OCI-LY1 (cell line): ENCODE data around the gene ANXA2R.
"Not testable (repeated sequence)": the region's sequence is repeated elsewhere in the genome, so short reads cannot be mapped to it uniquely, and the experiment has no call there.

ENCODE experiments used
- H2AFZ ChIP-seq: fragments of 200-600 bp; sonication (generic), shearing (Covaris generic); 2 replicates; pipeline ENCODE4 v1.6.0; 2014; ENCODE audit warnings: antibody characterized with exemption, mild to moderate bottlenecking, low read length
- H3F3A ChIP-seq: fragments of 200-600 bp; sonication (generic), shearing (Covaris generic); 2 replicates; pipeline ENCODE4 v1.6.0; 2014; ENCODE audit warnings: mild to moderate bottlenecking, antibody characterized with exemption, low read length, moderate library complexity; ENCODE audit not compliant: insufficient read depth
- H3K27ac ChIP-seq: fragments of 200-600 bp; sonication (generic); 2 replicates; pipeline ENCODE4 v1.5.1; 2014; ENCODE audit warnings: low read length, mixed run types, mild to moderate bottlenecking, low read depth; ENCODE audit not compliant: poor library complexity, severe bottlenecking
- H3K27me3 ChIP-seq: fragments of 200-600 bp; sonication (generic); 2 replicates; pipeline ENCODE4 v1.6.0; 2014; ENCODE audit warnings: antibody characterized with exemption, mild to moderate bottlenecking, low read length, moderate library complexity; ENCODE audit not compliant: insufficient read depth
- H3K36me3 ChIP-seq: fragments of 200-600 bp; sonication (generic); 2 replicates; pipeline ENCODE4 v1.6.1; 2014; ENCODE audit warnings: mild to moderate bottlenecking, antibody characterized with exemption, low read length, moderate library complexity, mixed read lengths; ENCODE audit not compliant: insufficient read depth
- H3K4me1 ChIP-seq: fragments of 200-600 bp; sonication (generic); 2 replicates; pipeline ENCODE4 v1.5.1; 2014; ENCODE audit warnings: mild to moderate bottlenecking, low read length, moderate library complexity; ENCODE audit not compliant: insufficient read depth, severe bottlenecking
- H3K4me2 ChIP-seq: fragments of 200-600 bp; sonication (generic), shearing (Covaris generic); 2 replicates; pipeline ENCODE4 v1.6.1; 2014; ENCODE audit warnings: low read length
- H3K4me3 ChIP-seq: fragments of 200-600 bp; sonication (generic); 2 replicates; pipeline ENCODE4 v1.5.1; 2014; ENCODE audit warnings: low read length, low read depth, mild to moderate bottlenecking, mixed read lengths; ENCODE audit not compliant: poor library complexity, severe bottlenecking
- H3K79me2 ChIP-seq: fragments of 200-600 bp; shearing (Covaris generic); 2 replicates; pipeline ENCODE4 v1.6.1; 2016; ENCODE audit warnings: mixed run types, low read length, mixed read lengths; ENCODE audit not compliant: insufficient read depth
- H3K9ac ChIP-seq: fragments of 200-600 bp; sonication (generic), shearing (Covaris generic); 2 replicates; pipeline ENCODE4 v1.6.1; 2014; ENCODE audit warnings: mild to moderate bottlenecking, low read length, mixed read lengths
- H3K9me2 ChIP-seq: fragments of 200-600 bp; sonication (generic), shearing (Covaris generic); 2 replicates; pipeline ENCODE4 v1.6.1; 2014; ENCODE audit warnings: low read depth, mild to moderate bottlenecking, low read length, mixed read lengths
- H3K9me3 ChIP-seq: fragments of 200-600 bp; shearing (Covaris generic); 2 replicates; pipeline ENCODE4 v1.6.1; 2014; ENCODE audit warnings: low read length, mixed read lengths
- H4K20me1 ChIP-seq: fragments of 200-600 bp; sonication (generic), shearing (Covaris generic); 2 replicates; pipeline ENCODE4 v1.6.0; 2016; ENCODE audit warnings: mild to moderate bottlenecking, low read length; ENCODE audit not compliant: insufficient read depth
- EZH2 ChIP-seq: fragments of 200-600 bp; sonication (generic), shearing (Covaris generic); IDR thresholded peaks from 2 replicates; pipeline ENCODE4 v1.8.0; 2017; ENCODE audit warnings: borderline replicate concordance, mixed run types, mild to moderate bottlenecking, antibody characterized with exemption, low read length, moderate library complexity, mixed read lengths
- TF ChIP-seq, protein P1 (sequence below): fragments of 200-600 bp; sonication (generic), shearing (Covaris generic); IDR thresholded peaks from 2 replicates; pipeline ENCODE4 v1.5.1; 2017; ENCODE audit warnings: mild to moderate bottlenecking, antibody characterized with exemption, low read length, moderate library complexity, mixed read lengths

The ANXA2R gene, protein sequence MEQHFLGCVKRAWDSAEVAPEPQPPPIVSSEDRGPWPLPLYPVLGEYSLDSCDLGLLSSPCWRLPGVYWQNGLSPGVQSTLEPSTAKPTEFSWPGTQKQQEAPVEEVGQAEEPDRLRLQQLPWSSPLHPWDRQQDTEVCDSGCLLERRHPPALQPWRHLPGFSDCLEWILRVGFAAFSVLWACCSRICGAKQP

DNA sequence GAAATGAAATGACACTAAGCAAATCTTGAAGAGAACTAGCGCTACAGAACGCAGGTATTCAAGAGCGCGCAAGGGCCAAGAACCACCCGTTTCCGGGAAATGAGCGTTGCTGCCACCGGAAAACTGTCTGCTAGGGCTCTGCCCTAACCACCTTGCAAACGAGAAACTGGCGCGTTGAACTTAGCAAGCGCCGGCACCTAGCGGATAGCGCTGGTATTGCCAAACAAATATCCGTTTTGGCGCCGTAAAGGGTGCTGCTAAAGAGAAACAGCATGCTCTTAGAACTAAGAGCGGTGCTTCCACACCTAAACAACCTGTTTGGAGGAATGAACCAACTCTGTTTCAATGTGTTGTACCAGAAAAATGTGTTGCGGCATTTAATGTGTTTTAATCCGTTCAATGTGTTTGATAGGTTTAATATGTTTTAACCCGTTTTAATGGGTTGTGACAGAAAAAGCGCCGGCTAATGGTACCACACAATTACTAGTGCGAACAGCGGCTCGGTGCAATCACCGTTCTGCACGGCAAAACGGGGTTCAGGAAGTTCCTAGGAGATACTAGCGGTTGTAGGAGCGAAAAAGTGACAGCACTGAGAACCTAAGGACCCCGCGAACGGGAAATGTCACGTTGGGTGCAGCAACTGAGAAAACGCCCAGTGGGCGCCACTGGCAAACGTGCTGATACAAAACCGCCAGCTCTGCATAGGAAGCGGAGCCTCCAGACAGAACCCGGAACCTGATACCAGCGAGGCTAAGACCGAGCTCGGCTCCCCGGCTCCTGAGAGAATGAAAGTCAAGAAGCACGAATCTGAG, at the start of gene ANXA2R:
Gene ANXA2R, minus strand, starts transcription at position 33 of the 812 bp plus-strand sequence. CDS start 273 bp downstream, outside the sequence.
- H3K27me3 ChIP-seq, result no peaks in the 10 kb centered on the region
- H3K4me3 ChIP-seq, result peak within 1 kb of the TSS; percentile 68
- peaks cover 50% of the 10 kb centered on the region for H3K4me1 ChIP-seq
- peak within 1 kb of the TSS; percentile 95 for H3K27ac ChIP-seq
- H3K9ac ChIP-seq, result peak within 1 kb of the TSS; percentile 82
- no peaks in the 10 kb centered on the region for H3K9me2 ChIP-seq
- no peaks in the 10 kb centered on the region for H3K36me3 ChIP-seq
- H3F3A ChIP-seq, result peaks cover 5% of the 10 kb centered on the region
- TF ChIP-seq, protein P1, sequence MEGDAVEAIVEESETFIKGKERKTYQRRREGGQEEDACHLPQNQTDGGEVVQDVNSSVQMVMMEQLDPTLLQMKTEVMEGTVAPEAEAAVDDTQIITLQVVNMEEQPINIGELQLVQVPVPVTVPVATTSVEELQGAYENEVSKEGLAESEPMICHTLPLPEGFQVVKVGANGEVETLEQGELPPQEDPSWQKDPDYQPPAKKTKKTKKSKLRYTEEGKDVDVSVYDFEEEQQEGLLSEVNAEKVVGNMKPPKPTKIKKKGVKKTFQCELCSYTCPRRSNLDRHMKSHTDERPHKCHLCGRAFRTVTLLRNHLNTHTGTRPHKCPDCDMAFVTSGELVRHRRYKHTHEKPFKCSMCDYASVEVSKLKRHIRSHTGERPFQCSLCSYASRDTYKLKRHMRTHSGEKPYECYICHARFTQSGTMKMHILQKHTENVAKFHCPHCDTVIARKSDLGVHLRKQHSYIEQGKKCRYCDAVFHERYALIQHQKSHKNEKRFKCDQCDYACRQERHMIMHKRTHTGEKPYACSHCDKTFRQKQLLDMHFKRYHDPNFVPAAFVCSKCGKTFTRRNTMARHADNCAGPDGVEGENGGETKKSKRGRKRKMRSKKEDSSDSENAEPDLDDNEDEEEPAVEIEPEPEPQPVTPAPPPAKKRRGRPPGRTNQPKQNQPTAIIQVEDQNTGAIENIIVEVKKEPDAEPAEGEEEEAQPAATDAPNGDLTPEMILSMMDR, result peak; percentile 69
- no peak for TF ChIP-seq EZH2
- no peaks in the 10 kb centered on the region for H3K9me3 ChIP-seq
- peak within 1 kb of the TSS; percentile 72 for H2AFZ ChIP-seq
- H4K20me1 ChIP-seq, result no peaks in the 10 kb centered on the region
- peak within 1 kb of the TSS; percentile 93 for H3K4me2 ChIP-seq
- H3K79me2 ChIP-seq, result no peaks in the 10 kb centered on the region

DNA sequence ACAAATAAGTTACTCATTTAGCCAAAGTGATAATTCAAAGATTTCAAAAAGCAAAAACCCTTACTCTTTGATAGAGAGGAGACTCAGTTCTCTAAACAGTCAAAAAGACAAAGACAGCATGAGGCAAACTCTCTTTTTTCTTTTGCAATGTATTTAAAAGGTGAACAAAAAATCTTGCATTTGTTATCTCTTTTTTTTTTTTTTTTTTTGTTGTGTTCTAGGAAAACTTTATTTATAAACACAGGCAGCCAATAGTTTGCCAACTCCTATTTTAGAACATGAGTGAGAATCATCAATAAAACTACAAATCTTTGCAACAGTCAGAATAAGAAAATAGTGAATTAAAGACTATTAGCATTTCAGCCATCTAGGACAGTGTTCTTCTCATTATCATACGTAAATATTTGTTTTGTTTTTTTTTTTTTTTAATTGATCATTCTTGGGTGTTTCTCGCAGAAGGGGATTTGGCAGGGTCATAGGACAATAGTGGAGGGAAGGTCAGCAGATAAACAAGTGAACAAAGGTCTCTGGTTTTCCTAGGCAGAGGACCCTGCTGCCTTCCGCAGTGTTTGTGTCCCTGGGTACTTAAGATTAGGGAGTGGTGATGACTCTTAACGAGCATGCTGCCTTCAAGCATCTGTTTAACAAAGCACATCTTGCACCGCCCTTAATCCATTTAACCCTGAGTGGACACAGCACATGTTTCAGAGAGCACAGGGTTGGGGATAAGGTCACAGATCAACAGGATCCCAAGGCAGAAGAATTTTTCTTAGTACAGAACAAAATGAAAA, 46.2 kb upstream of the ANXA2R start:
- H3F3A ChIP-seq, H3K79me2 ChIP-seq, H3K4me2 ChIP-seq, H2AFZ ChIP-seq, H3K4me1 ChIP-seq, H3K9me2 ChIP-seq, H3K9me3 ChIP-seq, H3K9ac ChIP-seq, H4K20me1 ChIP-seq, H3K27me3 ChIP-seq, H3K27ac ChIP-seq, H3K36me3 ChIP-seq, H3K4me3 ChIP-seq: not testable (repeated sequence)

DNA sequence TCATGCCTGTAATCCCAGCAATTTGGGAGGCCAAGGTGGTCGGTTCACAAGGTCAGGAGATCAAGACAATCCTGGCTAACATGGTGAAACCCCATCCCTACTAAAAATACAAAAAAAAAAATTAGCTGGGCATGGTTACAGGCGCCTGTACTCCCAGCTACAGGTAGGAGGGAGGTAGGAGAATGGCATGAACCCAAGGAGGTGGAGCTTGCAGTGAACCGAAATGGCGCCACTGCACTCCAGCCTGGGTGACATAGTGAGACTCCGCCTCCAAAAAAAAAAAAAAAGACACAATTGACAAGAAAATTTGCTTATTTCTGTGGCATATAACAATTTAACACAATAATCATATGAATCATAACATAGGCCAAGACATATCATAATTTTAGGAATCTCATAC, 45.3 kb upstream of the ANXA2R start:
- no peaks in the 10 kb centered on the region for H3K4me1 ChIP-seq
- H3K4me3 ChIP-seq, result no peak overlapping the region
- peaks cover 5% of the 10 kb centered on the region for H3K9me3 ChIP-seq
- no peak overlapping the region for H2AFZ ChIP-seq
- H3K27me3 ChIP-seq, result no peaks in the 10 kb centered on the region
- TF ChIP-seq, protein P1, result no peak
- no peak for TF ChIP-seq EZH2
- no peaks in the 10 kb centered on the region for H3F3A ChIP-seq
- no peaks in the 10 kb centered on the region for H3K79me2 ChIP-seq
- no peak overlapping the region for H3K4me2 ChIP-seq
- H3K9me2 ChIP-seq, result no peaks in the 10 kb centered on the region
- H3K9ac ChIP-seq, result no peak overlapping the region
- no peaks in the 10 kb centered on the region for H4K20me1 ChIP-seq
- H3K27ac ChIP-seq, result no peak overlapping the region
- H3K36me3 ChIP-seq, result peaks cover 5% of the 10 kb centered on the region; the same call in 1 of the 2 replicates

DNA sequence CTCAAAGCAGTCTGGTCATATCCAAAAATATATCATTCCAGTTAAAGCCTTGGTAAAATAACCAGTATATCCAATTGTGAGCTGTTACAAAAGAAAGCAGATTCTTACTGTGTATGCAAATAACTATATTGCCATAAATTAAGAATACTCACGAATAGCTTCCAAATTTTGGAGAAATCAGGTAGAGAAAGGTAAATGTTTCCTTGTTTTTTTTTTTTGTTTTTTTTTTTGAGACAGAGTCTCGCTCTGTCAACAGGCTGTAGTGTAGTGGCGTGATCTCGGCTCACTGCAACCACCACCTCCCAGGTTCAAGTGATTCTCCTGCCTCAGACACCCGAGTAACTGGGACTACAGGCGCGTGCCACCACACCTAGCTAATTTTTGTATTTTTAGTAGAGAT, 44.3 kb upstream of the ANXA2R start:
- not testable (repeated sequence) for H3K79me2 ChIP-seq, H3K9ac ChIP-seq, H3K4me1 ChIP-seq, H4K20me1 ChIP-seq, H3K27ac ChIP-seq, H3K4me2 ChIP-seq, H3K9me2 ChIP-seq, H3K27me3 ChIP-seq, H3K4me3 ChIP-seq, H2AFZ ChIP-seq, H3K9me3 ChIP-seq, H3F3A ChIP-seq
- peaks cover 12% of the 10 kb centered on the region; the same call in 1 of the 2 replicates for H3K36me3 ChIP-seq

DNA sequence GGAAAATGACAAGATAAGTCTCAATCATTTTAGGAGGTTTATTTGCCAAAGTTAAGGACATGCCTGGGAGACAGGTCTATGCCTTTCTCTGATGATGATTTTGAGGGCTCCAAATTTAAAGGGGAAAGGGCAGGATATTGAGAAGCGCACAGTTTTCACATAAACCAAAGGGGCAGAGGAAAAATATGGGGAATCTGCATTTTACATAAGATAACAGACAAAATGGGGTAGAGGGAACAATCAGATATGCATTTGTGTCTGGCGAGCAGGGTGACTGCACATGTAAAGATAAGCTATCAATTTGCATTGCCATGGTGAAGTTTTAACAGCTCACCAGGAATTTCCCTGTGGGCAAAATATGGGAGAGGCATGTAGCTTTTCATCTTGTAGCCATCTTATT, 41.2 kb upstream of the ANXA2R start:
- H3K27ac ChIP-seq, H4K20me1 ChIP-seq, H3K27me3 ChIP-seq, H3K79me2 ChIP-seq, H3K4me3 ChIP-seq, H2AFZ ChIP-seq, H3K4me2 ChIP-seq, H3K9me3 ChIP-seq, H3F3A ChIP-seq, H3K9me2 ChIP-seq, H3K4me1 ChIP-seq, H3K9ac ChIP-seq: not testable (repeated sequence)
- peaks cover 12% of the 10 kb centered on the region for H3K36me3 ChIP-seq
